Choroid plexus epithelial cell (primary cell): ENCODE measurements around the gene MLC1.

ENCODE experiments used
- DNase-seq: peaks from one replicate; pipeline ENCODE4 v3.0.0-alpha.2; 2010; ENCODE audit warnings: low read depth
- H3K4me3 ChIP-seq: 2 replicates; pipeline ENCODE4 v1.5.1; 2011; ENCODE audit warnings: low read depth, mild to moderate bottlenecking, control low read depth, low read length, moderate library complexity
- CTCF ChIP-seq: conservative IDR thresholded peaks from 2 replicates; pipeline ENCODE4 v1.5.1; 2011; ENCODE audit warnings: low read depth, mild to moderate bottlenecking, control low read depth, inconsistent platforms, low read length, moderate library complexity

The MLC1 gene

GRCh38 chr22:50119768-50120251, 34.6 kb upstream of the MLC1 start:
- DNase-seq = peak; percentile 49
- no peak for TF ChIP-seq CTCF
- H3K4me3 ChIP-seq = no peak overlapping the region

GRCh38 chr22:50119169-50119767, 34.0 kb upstream of the MLC1 start:
- TF ChIP-seq CTCF = no peak
- H3K4me3 ChIP-seq = no peak overlapping the region
- no peak for DNase-seq

DNA sequence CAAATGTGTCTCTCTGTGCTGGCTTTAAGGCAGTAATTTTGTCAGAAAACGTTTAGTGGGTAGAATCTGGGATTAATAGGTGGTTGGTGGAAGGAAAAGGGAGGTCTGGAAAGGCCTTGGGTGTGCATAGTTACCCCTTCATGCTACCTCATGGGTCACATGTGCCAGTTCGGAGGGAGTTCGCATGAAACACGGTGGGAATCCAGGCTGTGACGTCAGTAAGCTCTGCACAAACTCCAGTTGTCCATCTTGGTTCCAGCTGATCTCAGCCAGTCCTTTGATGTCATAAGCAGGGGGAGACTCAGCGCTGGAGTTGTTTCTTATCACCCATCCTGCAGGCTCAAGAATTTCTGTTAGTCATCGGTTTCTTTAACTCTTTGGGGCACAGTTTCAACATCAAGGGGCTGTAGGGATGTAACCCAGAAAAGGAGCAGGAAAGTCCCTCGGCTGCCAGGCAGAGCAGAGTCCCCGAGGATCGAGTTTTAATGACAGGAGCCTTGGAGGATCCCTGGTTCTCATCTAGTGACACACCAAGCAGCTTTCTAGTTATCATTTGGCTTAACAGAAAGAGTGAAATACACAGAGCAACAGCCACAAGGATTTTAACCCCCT, 33.4 kb upstream of the MLC1 start:
- DNase-seq = peak; percentile 99
- no peak for TF ChIP-seq CTCF
- no peak overlapping the region for H3K4me3 ChIP-seq

- no peak overlapping the region for H3K4me3 ChIP-seq
- no peak for TF ChIP-seq CTCF
- peak; percentile 46 for DNase-seq
Measured at GRCh38 chr22:50118129-50118528, 32.9 kb upstream of the MLC1 start.

DNA sequence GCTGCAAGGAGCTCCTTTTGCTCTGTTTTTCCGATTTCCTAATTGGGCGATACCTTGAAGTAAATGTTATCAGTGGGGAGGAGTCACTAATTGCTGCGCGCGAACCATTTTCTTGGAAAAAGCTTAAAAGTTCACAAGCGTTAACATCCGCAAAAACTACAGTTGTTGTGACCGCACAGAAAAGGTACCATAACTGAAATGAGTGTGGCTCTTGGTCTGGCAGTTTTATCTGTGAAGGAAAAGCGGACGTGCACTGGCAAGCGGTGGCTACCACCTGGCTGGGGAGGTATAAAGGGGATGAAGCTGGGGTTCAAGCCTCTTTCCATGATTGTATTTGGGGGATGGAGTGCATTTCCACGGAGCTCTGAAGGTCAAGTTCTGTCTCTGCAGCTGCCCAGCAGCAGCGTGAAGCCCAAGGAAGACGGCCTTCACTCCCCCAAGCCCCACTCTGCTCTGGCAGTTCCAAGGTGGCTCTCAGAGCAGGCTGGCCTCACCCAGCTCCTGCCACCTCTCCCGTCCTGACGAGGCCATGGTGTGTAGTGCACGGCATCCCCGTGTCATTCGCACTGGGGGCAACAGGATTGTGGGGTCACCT, 32.0 kb upstream of the MLC1 start:
- H3K4me3 ChIP-seq = no peak overlapping the region
- no peak for TF ChIP-seq CTCF
- DNase-seq = no peak

- H3K4me3 ChIP-seq = no peak overlapping the region
- peak; percentile 28 for DNase-seq
- TF ChIP-seq CTCF = no peak
Measured at GRCh38 chr22:50115693-50116092, 30.5 kb upstream of the MLC1 start.
